NCI-H748 (cell line): ENCODE measurements around the gene PTGES2.
"Not testable (repeated sequence)": the region's sequence is repeated elsewhere in the genome, so short reads cannot be mapped to it uniquely, and the experiment has no call there.

Experiments used
- DNase-seq: peaks from one replicate; lab custom pipeline; 2025; ENCODE audit not compliant: unreplicated experiment; lab: John Stamatoyannopoulos, UW

Gene PTGES2

DNA sequence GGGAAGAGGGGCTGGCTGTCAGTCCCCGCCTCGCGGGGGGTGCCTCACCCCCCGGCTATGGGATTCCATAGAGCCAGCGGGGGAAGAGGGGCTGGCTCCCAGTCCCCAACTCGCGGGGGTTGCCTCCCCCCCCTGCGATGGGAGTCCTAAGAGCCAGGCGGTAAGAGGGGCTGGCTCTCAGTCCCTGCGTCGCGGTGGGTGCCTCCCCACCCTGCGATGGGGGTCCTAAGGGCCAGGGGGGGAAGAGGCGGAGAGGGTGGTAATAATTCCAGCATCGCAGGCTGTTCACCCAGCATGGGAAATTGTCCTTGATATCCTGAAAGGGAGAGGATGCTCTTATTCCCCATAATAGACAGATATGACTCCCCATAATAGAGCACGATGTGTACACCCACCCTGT, 12.1 kb upstream of the PTGES2 start:
- DNase-seq: no peak

GRCh38 chr9:128138001-128138400, 10.5 kb upstream of the PTGES2 start:
- DNase-seq: no peak

DNA sequence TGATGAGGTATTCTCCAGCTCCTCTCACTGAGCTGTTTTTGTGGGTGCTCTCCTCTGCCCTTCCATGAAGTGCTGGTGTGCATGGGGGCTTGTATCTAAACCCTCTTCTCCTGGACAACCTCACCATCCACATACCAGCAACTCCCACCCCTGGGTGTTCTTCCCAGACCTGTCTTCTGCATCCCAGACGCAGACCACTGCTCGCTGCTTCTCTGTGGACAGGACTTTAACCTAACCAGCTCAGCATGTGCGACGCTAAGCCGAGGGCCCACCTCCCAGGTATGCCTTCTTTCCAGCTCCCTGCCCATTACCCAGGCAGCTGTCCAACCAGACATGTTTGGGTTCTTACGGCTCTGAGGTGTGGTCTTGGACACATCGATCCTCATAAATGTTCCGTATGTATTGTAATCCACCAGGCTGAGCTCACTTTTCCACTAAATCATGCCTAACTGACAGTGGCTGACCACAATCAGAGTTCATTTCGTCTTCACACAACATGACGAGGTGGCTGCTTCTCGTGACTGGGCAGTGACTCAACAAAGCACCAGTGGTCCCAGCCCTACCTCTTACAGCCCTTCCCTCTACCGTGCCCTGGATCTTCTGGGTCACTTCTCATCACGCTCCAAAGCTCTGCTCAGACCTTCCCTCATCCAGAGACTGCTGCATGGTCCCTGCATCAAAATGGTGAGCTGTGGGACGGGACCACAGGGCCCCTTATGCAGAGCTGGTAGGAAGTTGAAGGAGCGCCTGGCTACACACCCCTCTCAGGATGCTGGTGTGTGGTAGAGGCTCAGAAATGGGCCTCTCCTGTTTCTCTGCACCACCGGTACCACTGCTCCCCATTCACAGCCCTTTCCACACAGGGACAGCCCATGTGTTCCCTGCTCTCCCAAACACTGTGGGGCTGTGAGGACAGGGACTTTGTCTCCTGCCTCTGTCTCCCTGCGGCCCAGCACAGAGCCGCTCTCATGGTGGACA, 9.6 kb upstream of the PTGES2 start:
- DNase-seq: no peak

- DNase-seq: not testable (repeated sequence)
These were observed 8.0 kb upstream of the PTGES2 start for GRCh38 chr9:128135561-128135960.

GRCh38 chr9:128132139-128132538, 4.6 kb upstream of the PTGES2 start:
- not testable (repeated sequence) for DNase-seq

GRCh38 chr9:128131346-128131745, 3.8 kb upstream of the PTGES2 start:
- DNase-seq: not testable (repeated sequence)

GRCh38 chr9:128130651-128131050, 3.1 kb upstream of the PTGES2 start:
- not testable (repeated sequence) for DNase-seq

GRCh38 chr9:128129976-128130590, 2.6 kb upstream of the PTGES2 start:
- not testable (repeated sequence) for DNase-seq

DNA sequence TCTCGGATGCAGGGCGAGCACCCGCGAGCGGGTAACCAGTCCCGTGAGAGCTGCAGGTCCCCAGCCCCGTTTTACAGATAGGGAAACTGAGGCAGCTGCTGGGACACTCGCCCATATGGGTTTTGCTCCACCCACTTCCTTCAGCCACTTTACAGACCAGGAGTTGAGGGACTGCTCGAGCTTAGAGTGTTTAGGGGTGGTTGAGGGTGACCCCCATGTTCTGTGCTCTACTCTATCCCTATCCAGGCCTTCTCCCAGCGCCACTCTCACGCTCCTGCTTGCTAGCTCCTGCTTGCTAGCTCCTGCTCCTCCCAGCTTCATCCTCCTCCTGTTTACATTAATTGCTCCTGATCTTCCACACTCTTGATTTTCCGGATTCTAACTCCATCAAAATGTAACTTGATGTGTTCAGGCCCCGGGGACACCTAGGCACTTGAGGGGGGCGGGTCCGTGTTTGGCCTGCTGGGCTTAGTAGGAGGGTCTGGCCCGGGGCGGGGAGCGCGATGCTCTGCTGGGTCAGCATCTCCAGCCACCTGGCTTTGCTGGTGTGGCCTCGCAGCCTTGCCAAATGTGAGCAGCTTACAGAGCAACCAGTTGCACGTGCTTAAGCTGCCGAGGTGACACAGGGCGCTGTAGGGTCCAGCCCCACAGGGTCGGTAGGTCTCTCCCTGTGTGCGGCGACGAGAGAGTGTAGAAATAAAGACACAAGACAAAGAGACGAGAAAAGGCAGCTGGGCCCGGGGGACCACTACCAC, 1.5 kb upstream of the PTGES2 start:
- peak; percentile 31 for DNase-seq

DNA sequence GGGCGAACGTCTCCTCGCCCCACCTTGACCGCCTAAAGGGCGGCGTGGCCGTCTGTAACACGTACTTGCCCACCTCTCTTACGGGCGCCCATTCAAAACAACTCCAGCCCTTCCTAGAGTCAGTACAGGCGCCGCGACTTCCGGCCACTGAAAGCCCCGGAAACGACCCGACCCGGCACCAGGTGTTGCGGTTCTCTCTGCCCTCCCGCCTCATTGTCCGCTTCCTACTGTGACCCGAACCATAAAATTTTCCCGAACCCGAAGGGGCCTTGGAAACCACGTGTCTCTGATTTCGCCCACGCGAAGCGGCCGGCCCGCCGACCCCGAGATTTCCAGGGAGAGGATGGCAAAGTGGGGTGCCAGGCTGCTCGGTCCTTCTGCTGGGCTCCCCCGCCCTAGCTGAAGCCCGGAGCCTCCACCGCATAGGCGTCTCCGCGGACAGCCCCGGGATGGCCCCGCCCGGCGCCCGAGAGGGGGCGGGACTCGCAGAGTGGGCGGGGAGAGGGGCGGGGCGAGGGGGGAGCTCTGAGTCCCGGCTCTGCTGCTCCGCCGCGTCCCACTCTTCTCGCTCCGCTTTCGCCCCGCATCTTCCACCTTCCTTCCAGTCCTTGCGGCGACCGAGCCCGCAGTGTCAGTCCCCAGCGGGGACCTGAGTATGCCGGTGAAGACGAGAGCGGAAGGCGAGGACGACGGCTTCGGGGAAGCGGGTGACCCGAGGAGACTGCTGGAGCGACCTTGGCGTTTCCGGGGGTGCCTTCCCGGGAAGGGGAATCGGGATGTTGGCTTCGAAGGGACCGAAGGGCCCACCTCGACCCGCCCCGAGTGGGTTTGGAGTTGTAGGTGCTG, 684 bp upstream of the PTGES2 start:
- peak; percentile 95 for DNase-seq

DNA sequence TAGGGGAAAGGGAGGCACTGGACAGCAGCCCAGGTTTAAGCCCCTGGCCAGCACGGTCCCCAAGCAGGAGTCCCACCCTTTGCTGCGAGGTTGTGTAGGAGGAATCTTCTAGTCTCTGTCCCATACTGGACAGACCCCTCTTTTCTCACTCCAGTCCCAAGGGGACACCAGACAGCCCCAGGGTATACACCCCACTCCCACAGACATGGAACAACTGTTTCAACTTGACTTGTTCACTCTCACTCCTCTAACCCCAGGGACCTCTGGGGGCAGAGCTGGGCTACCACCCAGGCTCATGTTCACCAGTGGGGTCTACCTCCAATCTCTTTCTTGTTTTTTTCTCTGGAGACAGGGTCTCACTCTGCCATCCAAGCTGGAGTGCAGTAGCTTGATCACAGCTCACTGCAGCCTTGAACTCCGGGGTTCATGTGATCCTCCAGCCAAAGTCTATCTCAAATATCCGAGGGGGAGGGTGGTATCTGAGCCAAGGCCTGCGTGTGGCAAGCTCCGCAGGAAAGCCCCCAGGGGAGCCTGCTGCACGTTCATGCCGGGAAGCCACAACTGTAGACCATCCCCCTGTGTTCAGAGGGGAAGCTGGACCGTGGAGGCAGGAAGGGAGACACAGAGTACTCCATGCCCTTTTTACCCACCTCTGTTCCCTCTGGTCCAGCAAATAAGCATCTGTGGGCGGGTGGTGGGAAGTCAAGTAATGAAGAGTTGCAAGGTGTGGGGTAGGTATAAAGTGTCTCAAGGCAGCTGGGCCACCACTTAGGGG, 1.8 kb downstream of the PTGES2 start:
- DNase-seq: no peak

GRCh38 chr9:128124873-128125579, 2.5 kb downstream of the PTGES2 start:
- peak; percentile 52 for DNase-seq

DNA sequence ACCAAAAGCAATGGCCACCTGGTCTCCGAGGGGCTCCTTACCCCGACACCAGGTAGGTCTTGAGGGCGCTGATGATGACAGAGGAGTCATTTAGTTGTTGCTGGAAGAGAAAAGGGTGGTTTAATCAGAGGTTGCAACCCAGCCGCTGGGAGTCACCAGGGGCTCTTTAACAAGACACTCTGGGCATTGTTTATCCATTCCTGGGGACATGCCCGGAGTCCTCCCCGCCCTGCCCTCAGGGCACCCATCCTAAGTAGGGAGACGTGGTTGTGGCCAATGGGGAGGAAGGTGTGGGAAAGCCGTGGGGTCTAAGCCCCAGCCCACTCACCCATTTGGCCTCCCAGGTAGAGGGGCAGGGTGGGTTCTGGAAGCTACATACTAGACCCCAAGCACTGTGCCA, 3.1 kb downstream of the PTGES2 start:
- DNase-seq: no peak

- DNase-seq: no peak
These were observed 4.0 kb downstream of the PTGES2 start for GRCh38 chr9:128123451-128124080.

DNA sequence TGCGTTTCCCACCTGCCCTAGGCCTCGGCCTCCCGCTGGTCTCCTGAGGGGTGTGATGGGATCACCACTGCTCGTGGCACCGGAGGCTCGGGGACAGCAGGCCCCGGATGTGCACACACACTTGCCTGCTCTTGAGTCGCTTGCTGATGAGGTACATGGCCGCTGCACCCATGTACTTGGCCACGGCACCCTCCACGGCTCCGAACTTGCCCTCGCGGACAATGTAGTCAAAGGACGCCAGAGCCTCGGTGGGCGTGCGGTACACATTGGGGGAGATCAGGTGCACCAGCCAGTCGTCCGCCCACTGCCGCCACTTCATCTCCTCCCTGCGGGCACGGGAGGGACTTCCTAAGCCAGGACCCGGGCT, 4.7 kb downstream of the PTGES2 start:
- no peak for DNase-seq

GRCh38 chr9:128121924-128122808, 5.4 kb downstream of the PTGES2 start:
- no peak for DNase-seq

DNA sequence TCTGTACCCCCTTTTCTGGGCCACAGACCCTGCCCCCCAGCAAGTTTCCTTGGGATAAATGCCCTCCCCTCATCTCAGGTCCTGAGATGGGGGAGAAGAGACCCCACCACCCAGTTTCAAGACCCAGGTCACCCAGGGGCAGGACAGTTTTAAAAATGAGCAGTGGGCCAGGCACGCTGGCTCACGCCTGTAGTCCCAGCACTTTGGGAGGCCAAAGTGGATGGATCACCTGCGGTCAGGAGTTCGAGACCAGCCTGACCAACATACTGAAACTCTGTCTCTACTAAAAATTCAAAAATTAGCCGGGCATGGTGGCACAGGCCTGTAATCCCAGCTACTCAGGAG, 6.1 kb downstream of the PTGES2 start:
- DNase-seq: no peak
